Jurkat, Clone E6-1 (cell line): ENCODE measurements around the gene SPACA4.

Experiments used
- DNase-seq: peaks from one replicate; pipeline ENCODE4 v3.0.0-alpha.2; 2011; ENCODE audit warnings: low read depth, low spot score
- H3K4me3 ChIP-seq: 2 replicates; pipeline ENCODE4 v1.5.1; 2011; ENCODE audit warnings: mild to moderate bottlenecking, low read length, control low read depth, moderate library complexity

Gene SPACA4

GRCh38 chr19:48616491-48617056 is 10.0 kb downstream of the SPACA4 start:
- DNase-seq: no peak
- H3K4me3 ChIP-seq: no peak overlapping the region

GRCh38 chr19:48617146-48617937 is 10.8 kb downstream of the SPACA4 start:
- DNase-seq: no peak
- peak overlapping the region; percentile 100 for H3K4me3 ChIP-seq

GRCh38 chr19:48618278-48618915 is 11.9 kb downstream of the SPACA4 start:
- peak overlapping the region; percentile 100 for H3K4me3 ChIP-seq
- DNase-seq: no peak

- DNase-seq: peak; percentile 99
- peak within 1 kb of the TSS; percentile 100 for H3K4me3 ChIP-seq
Measured at GRCh38 chr19:48618916-48619691, 12.6 kb downstream of the SPACA4 start, which contains the start of the genes RPL18 and SPHK2. TSS of gene RPL18 (minus strand) at chr19:48619178. CDS start at chr19:48619143, 35 bp downstream. TSS of gene SPHK2 (plus strand) at chr19:48619506. CDS start at chr19:48620515, 1,009 bp downstream.

GRCh38 chr19:48619692-48620585 is 13.4 kb downstream of the SPACA4 start:
- no peak for DNase-seq

GRCh38 chr19:48623556-48624066 is 17.1 kb downstream of the SPACA4 start:
- no peak for DNase-seq
- peak overlapping the region; percentile 61 for H3K4me3 ChIP-seq

More at GRCh38 chr19:48619692-48620585, 13.4 kb downstream of the SPACA4 start:
- peak overlapping the region; percentile 100 for H3K4me3 ChIP-seq

- H3K4me3 ChIP-seq: peak overlapping the region; percentile 67
- DNase-seq: peak; percentile 95
Measured at GRCh38 chr19:48624067-48624594, 17.6 kb downstream of the SPACA4 start.

- DNase-seq: no peak
- H3K4me3 ChIP-seq: peak overlapping the region; percentile 67
Measured at GRCh38 chr19:48624791-48625723, 18.5 kb downstream of the SPACA4 start.

GRCh38 chr19:48625891-48626327 is 19.4 kb downstream of the SPACA4 start:
- H3K4me3 ChIP-seq: no peak overlapping the region
- DNase-seq: no peak

- DNase-seq: no peak
- no peak overlapping the region for H3K4me3 ChIP-seq
Measured at GRCh38 chr19:48627201-48627864, 20.8 kb downstream of the SPACA4 start.

- H3K4me3 ChIP-seq: no peak overlapping the region
- DNase-seq: no peak
Measured at GRCh38 chr19:48627865-48628314, 21.3 kb downstream of the SPACA4 start.

- no peak overlapping the region for H3K4me3 ChIP-seq
- no peak for DNase-seq
Measured at GRCh38 chr19:48628486-48629296, 22.1 kb downstream of the SPACA4 start.

GRCh38 chr19:48629297-48629598 is 22.7 kb downstream of the SPACA4 start:
- no peak overlapping the region for H3K4me3 ChIP-seq
- DNase-seq: no peak

- no peak overlapping the region for H3K4me3 ChIP-seq
- DNase-seq: no peak
Measured at GRCh38 chr19:48629599-48630295, 23.2 kb downstream of the SPACA4 start.
